ENCODE results near the gene COL6A1.

COL6A1 gene

DNA sequence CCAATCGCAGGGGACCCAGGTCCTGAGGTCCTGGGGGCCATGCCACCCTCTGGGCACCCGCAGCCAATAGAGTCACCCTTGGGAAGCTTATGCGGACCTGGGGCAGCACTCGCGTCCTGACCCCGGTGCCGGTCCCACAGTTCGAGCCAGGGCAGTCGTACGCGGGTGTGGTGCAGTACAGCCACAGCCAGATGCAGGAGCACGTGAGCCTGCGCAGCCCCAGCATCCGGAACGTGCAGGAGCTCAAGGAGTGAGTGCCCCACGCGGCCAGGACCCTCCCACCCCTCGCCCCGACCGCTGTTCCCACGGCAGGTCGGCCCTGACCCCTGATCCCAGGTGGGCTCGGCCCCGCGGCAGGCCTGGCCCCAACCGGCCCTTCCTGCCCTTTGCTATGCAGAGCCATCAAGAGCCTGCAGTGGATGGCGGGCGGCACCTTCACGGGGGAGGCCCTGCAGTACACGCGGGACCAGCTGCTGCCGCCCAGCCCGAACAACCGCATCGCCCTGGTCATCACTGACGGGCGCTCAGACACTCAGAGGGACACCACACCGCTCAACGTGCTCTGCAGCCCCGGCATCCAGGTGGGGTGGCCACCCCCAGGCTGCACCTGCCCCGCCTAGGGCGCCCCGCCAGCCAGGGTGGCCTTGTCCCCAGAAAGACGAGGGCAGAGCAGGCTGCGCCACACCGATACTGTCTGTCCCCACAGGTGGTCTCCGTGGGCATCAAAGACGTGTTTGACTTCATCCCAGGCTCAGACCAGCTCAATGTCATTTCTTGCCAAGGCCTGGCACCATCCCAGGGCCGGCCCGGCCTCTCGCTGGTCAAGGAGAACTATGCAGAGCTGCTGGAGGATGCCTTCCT, 20.5 kb downstream of the COL6A1 start:
- CTCF ChIA-PET: no interaction called here
- Histone ChIP-seq H3K9me3 (ENCODE audit: control extremely low read depth in 1 of 5, control insufficient read depth in 4 of 5, insufficient read depth in 2 of 5, low read depth in 1 of 5, low read length in 4 of 5) (peaks cover 0 to 8% (median 0%) of the 10 kb centered on the region in 5 experiments), H3K27ac (ENCODE audit: insufficient read depth in 1 of 2, low read depth in 1 of 2, low read length in 2 of 2, poor library complexity in 1 of 2, severe bottlenecking in 2 of 2) (no peak overlapping the region), H3K4me1 (ENCODE audit: control extremely low read depth in 1 of 4, control insufficient read depth in 4 of 4, insufficient read depth in 4 of 4, low read length in 3 of 4) (no peaks in the 10 kb centered on the region), H3K36me3 (ENCODE audit: control insufficient read depth in 4 of 4, insufficient read depth in 4 of 4, low read length in 3 of 4) (no peaks in the 10 kb centered on the region), H3K27me3 (replicated peaks in 2 of 5; ENCODE audit: control insufficient read depth in 4 of 5, insufficient read depth in 5 of 5, low read length in 4 of 5) (no peaks in the 10 kb centered on the region), H3K4me3 (ENCODE audit: control insufficient read depth in 1 of 7, extremely low read depth in 1 of 7, insufficient read depth in 4 of 7, low read depth in 2 of 7, low read length in 6 of 7) (no peak overlapping the region)
- POLR2A ChIA-PET: no interaction called here
- DNase-seq: no peak
- WGBS (ENCODE audit: insufficient coverage): 98% methylated on average over 51 of the region's 51 CpGs

DNA sequence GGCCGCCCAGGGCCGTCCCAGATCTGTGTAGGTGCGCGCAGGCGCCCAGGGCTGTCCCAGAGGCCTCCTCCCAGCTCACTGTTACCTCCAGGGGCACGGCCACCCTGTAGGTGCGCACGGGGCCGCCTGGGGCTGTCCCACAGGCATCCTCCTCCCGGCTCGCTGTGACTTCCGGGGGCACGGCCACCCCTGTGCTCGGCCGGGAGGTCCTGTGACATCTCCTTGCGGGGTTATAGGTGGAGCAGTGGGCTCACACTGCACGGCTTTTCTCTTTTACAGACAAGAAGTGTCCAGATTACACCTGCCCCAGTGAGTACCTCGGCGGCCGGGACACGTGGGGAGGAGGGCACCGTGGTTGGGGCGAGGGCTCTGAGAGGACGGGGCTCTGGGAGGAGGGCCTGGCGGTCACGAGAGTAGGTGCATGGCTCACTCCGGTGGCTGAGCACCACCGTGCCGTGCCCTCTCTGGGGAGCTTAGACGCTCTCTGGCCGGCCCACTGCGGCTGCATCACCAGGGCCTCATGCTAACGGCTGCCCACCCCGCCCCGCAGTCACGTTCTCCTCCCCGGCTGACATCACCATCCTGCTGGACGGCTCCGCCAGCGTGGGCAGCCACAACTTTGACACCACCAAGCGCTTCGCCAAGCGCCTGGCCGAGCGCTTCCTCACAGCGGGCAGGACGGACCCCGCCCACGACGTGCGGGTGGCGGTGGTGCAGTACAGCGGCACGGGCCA, 21.4 kb downstream of the COL6A1 start:
- Histone ChIP-seq H3K9me3 (ENCODE audit: control extremely low read depth in 1 of 5, control insufficient read depth in 4 of 5, insufficient read depth in 2 of 5, low read depth in 1 of 5, low read length in 4 of 5) (peaks cover 0 to 13% (median under 1%) of the 10 kb centered on the region in 5 experiments), H3K36me3 (ENCODE audit: control insufficient read depth in 4 of 4, insufficient read depth in 4 of 4, low read length in 3 of 4) (no peaks in the 10 kb centered on the region), H3K27me3 (replicated peaks in 2 of 5; ENCODE audit: control insufficient read depth in 4 of 5, insufficient read depth in 5 of 5, low read length in 4 of 5) (no peaks in the 10 kb centered on the region), H3K4me1 (ENCODE audit: control extremely low read depth in 1 of 4, control insufficient read depth in 4 of 4, insufficient read depth in 4 of 4, low read length in 3 of 4) (no peaks in the 10 kb centered on the region), H3K4me3 (ENCODE audit: control insufficient read depth in 1 of 7, extremely low read depth in 1 of 7, insufficient read depth in 4 of 7, low read depth in 2 of 7, low read length in 6 of 7) (no peak overlapping the region), H3K27ac (ENCODE audit: insufficient read depth in 1 of 2, low read depth in 1 of 2, low read length in 2 of 2, poor library complexity in 1 of 2, severe bottlenecking in 2 of 2) (no peak overlapping the region)
- POLR2A ChIA-PET: no interaction called here
- 97% methylated on average over 49 of the region's 54 CpGs for WGBS (ENCODE audit: insufficient coverage)
- no peak for DNase-seq
- CTCF ChIA-PET: no interaction called here

DNA sequence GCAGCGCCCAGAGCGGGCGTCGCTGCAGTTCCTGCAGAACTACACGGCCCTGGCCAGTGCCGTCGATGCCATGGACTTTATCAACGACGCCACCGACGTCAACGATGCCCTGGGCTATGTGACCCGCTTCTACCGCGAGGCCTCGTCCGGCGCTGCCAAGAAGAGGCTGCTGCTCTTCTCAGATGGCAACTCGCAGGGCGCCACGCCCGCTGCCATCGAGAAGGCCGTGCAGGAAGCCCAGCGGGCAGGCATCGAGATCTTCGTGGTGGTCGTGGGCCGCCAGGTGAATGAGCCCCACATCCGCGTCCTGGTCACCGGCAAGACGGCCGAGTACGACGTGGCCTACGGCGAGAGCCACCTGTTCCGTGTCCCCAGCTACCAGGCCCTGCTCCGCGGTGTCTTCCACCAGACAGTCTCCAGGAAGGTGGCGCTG, 22.0 kb downstream of the COL6A1 start:
- Histone ChIP-seq H3K4me1 (ENCODE audit: control extremely low read depth in 1 of 4, control insufficient read depth in 4 of 4, insufficient read depth in 4 of 4, low read length in 3 of 4) (no peaks in the 10 kb centered on the region), H3K27ac (ENCODE audit: insufficient read depth in 1 of 2, low read depth in 1 of 2, low read length in 2 of 2, poor library complexity in 1 of 2, severe bottlenecking in 2 of 2) (no peak overlapping the region), H3K4me3 (ENCODE audit: control insufficient read depth in 1 of 7, extremely low read depth in 1 of 7, insufficient read depth in 4 of 7, low read depth in 2 of 7, low read length in 6 of 7) (no peak overlapping the region), H3K9me3 (ENCODE audit: control extremely low read depth in 1 of 5, control insufficient read depth in 4 of 5, insufficient read depth in 2 of 5, low read depth in 1 of 5, low read length in 4 of 5) (peaks cover 0 to 13% (median 5%) of the 10 kb centered on the region in 5 experiments), H3K36me3 (ENCODE audit: control insufficient read depth in 4 of 4, insufficient read depth in 4 of 4, low read length in 3 of 4) (no peaks in the 10 kb centered on the region), H3K27me3 (replicated peaks in 2 of 5; ENCODE audit: control insufficient read depth in 4 of 5, insufficient read depth in 5 of 5, low read length in 4 of 5) (no peaks in the 10 kb centered on the region)
- 96% methylated on average over 42 of the region's 42 CpGs for WGBS (ENCODE audit: insufficient coverage)
- CTCF ChIA-PET: no interaction called here
- DNase-seq: no peak
- POLR2A ChIA-PET: no interaction called here

DNA sequence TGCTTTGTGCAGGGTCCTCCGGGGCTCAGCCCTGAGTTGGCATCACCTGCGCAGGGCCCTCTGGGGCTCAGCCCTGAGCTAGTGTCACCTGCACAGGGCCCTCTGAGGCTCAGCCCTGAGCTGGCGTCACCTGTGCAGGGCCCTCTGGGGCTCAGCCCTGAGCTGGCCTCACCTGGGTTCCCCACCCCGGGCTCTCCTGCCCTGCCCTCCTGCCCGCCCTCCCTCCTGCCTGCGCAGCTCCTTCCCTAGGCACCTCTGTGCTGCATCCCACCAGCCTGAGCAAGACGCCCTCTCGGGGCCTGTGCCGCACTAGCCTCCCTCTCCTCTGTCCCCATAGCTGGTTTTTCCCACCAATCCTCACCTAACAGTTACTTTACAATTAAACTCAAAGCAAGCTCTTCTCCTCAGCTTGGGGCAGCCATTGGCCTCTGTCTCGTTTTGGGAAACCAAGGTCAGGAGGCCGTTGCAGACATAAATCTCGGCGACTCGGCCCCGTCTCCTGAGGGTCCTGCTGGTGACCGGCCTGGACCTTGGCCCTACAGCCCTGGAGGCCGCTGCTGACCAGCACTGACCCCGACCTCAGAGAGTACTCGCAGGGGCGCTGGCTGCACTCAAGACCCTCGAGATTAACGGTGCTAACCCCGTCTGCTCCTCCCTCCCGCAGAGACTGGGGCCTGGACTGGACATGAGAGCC, 22.7 kb downstream of the COL6A1 start:
- no peak for DNase-seq
- Histone ChIP-seq H3K9me3 (ENCODE audit: control extremely low read depth in 1 of 5, control insufficient read depth in 4 of 5, insufficient read depth in 2 of 5, low read depth in 1 of 5, low read length in 4 of 5) (peaks cover 0 to 15% (median 5%) of the 10 kb centered on the region in 5 experiments), H3K27ac (ENCODE audit: insufficient read depth in 1 of 2, low read depth in 1 of 2, low read length in 2 of 2, poor library complexity in 1 of 2, severe bottlenecking in 2 of 2) (no peak overlapping the region), H3K4me3 (ENCODE audit: control insufficient read depth in 1 of 7, extremely low read depth in 1 of 7, insufficient read depth in 4 of 7, low read depth in 2 of 7, low read length in 6 of 7) (no peak overlapping the region), H3K27me3 (replicated peaks in 2 of 5; ENCODE audit: control insufficient read depth in 4 of 5, insufficient read depth in 5 of 5, low read length in 4 of 5) (no peaks in the 10 kb centered on the region), H3K4me1 (ENCODE audit: control extremely low read depth in 1 of 4, control insufficient read depth in 4 of 4, insufficient read depth in 4 of 4, low read length in 3 of 4) (no peaks in the 10 kb centered on the region), H3K36me3 (ENCODE audit: control insufficient read depth in 4 of 4, insufficient read depth in 4 of 4, low read length in 3 of 4) (no peaks in the 10 kb centered on the region)
- 92% methylated on average over 21 of the region's 24 CpGs for WGBS (ENCODE audit: insufficient coverage)
- CTCF ChIA-PET: no interaction called here
- POLR2A ChIA-PET: no interaction called here

DNA sequence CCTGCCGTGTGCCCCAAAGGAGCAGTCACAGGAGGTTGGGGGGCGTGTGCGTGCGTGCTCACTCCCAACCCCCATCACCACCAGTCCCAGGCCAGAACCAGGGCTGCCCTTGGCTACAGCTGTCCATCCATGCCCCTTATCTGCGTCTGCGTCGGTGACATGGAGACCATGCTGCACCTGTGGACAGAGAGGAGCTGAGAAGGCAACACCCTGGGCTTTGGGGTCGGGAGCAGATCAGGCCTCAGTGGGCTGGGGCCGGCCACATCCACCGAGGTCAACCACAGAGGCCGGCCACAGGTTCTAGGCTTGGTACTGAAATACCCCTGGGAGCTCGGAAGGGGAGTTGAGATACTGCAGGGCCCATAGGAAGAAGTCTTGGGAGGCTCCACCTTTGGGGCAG, 23.5 kb downstream of the COL6A1 start:
- CTCF ChIA-PET: no interaction called here
- WGBS (ENCODE audit: insufficient coverage): 92% methylated on average over 9 of the region's 12 CpGs
- POLR2A ChIA-PET: no interaction called here

DNA sequence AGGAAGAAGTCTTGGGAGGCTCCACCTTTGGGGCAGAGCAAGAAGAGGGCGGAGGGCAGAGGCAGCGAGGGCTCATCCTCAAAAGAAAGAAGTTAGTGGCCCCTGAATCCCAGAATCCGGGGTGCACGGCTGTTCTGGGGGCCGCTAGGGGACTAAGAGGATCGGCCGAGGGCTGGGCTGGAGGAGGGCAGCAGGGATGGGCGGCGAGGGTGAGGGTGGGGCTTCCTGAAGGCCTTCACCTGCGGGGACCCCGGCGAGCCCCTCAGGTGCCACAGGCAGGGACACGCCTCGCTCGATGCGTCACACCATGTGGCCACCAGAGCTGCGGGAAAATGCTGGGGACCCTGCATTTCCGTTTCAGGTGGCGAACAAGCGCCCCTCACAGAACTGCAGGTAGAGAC, 23.9 kb downstream of the COL6A1 start:
- H3K27me3 ChIP-seq (replicated peaks in 2 of 5; ENCODE audit: control insufficient read depth in 4 of 5, insufficient read depth in 5 of 5, low read length in 4 of 5): no peaks in the 10 kb centered on the region
- ChIA-PET POLR2A (no interaction called here), CTCF (no interaction called here)
- H3K27ac ChIP-seq (ENCODE audit: insufficient read depth in 1 of 2, low read depth in 1 of 2, low read length in 2 of 2, poor library complexity in 1 of 2, severe bottlenecking in 2 of 2): no peak overlapping the region
- H3K36me3 ChIP-seq (ENCODE audit: control insufficient read depth in 4 of 4, insufficient read depth in 4 of 4, low read length in 3 of 4): no peaks in the 10 kb centered on the region
- H3K4me3 ChIP-seq (ENCODE audit: control insufficient read depth in 1 of 7, extremely low read depth in 1 of 7, insufficient read depth in 4 of 7, low read depth in 2 of 7, low read length in 6 of 7): no peak overlapping the region
- no peaks in the 10 kb centered on the region for H3K4me1 ChIP-seq (ENCODE audit: control extremely low read depth in 1 of 4, control insufficient read depth in 4 of 4, insufficient read depth in 4 of 4, low read length in 3 of 4)
- WGBS (ENCODE audit: insufficient coverage): over 99% methylated on average over 20 of the region's 20 CpGs
- DNase-seq: no peak
- peaks cover 0 to 15% (median 5%) of the 10 kb centered on the region in 5 experiments for H3K9me3 ChIP-seq (ENCODE audit: control extremely low read depth in 1 of 5, control insufficient read depth in 4 of 5, insufficient read depth in 2 of 5, low read depth in 1 of 5, low read length in 4 of 5)

More for the DNA sequence above, 23.5 kb downstream of the COL6A1 start:
- Histone ChIP-seq H3K4me3 (ENCODE audit: control insufficient read depth in 1 of 7, extremely low read depth in 1 of 7, insufficient read depth in 4 of 7, low read depth in 2 of 7, low read length in 6 of 7) (no peak overlapping the region), H3K27ac (ENCODE audit: insufficient read depth in 1 of 2, low read depth in 1 of 2, low read length in 2 of 2, poor library complexity in 1 of 2, severe bottlenecking in 2 of 2) (no peak overlapping the region), H3K9me3 (ENCODE audit: control extremely low read depth in 1 of 5, control insufficient read depth in 4 of 5, insufficient read depth in 2 of 5, low read depth in 1 of 5, low read length in 4 of 5) (peaks cover 0 to 15% (median 5%) of the 10 kb centered on the region in 5 experiments), H3K36me3 (ENCODE audit: control insufficient read depth in 4 of 4, insufficient read depth in 4 of 4, low read length in 3 of 4) (no peaks in the 10 kb centered on the region), H3K4me1 (ENCODE audit: control extremely low read depth in 1 of 4, control insufficient read depth in 4 of 4, insufficient read depth in 4 of 4, low read length in 3 of 4) (no peaks in the 10 kb centered on the region), H3K27me3 (replicated peaks in 2 of 5; ENCODE audit: control insufficient read depth in 4 of 5, insufficient read depth in 5 of 5, low read length in 4 of 5) (no peaks in the 10 kb centered on the region)
- DNase-seq: no peak
